Uterus (tissue), 4 donors: ENCODE data around the gene GSN. TPM values are rescaled to one million over a fixed set of nuclear protein-coding genes. Genes with fewer than 3 reads are reported as not detected.

Experiments used
- DNase-seq, 2 donors: peaks; one replicate each; pipeline ENCODE4 v3.0.0-alpha.2; 2019 to 2020
- H3K27ac ChIP-seq, 2 donors: fragments of 200-600 bp; sonication (generic); 1 replicate in 1 of 2; 2 replicates in 1 of 2; pipeline ENCODE4 v1.5.1; 2016 to 2018
- H3K27me3 ChIP-seq, 2 donors: fragments of 200-600 bp; sonication (generic); one replicate each; pipeline ENCODE4 v1.5.1; 2018 to 2019; ENCODE audit warnings: control low read depth in 1 of 2
- H3K36me3 ChIP-seq, 2 donors: fragments of 200-600 bp; sonication (generic); one replicate each; pipeline ENCODE4 v1.5.1; 2019; ENCODE audit warnings: control low read depth in 1 of 2
- H3K4me1 ChIP-seq, 2 donors: fragments of 200-600 bp; sonication (generic); one replicate each; pipeline ENCODE4 v1.5.1; 2018 to 2019; ENCODE audit warnings: control low read depth in 1 of 2
- H3K4me3 ChIP-seq, 2 donors: fragments of 200-600 bp; sonication (generic); 1 replicate in 1 of 2; 2 replicates in 1 of 2; pipeline ENCODE4 v1.5.1; 2018 to 2019; ENCODE audit warnings: mild to moderate bottlenecking in 1 of 2
- H3K9me3 ChIP-seq, 2 donors: fragments of 200-600 bp; sonication (generic); one replicate each; pipeline ENCODE4 v1.5.1; 2019; ENCODE audit warnings: control low read depth in 1 of 2
- CTCF ChIP-seq, 4 experiments: fragments of 200-600 bp in 2 of 4; fragments of 450-650 bp in 2 of 4; sonication (generic) in 2 of 4; IDR thresholded peaks; one replicate each; pipeline ENCODE4 v1.5.1; 2016 to 2019; ENCODE audit warnings: antibody characterized with exemption in 4 of 4, mild to moderate bottlenecking in 2 of 4, moderate library complexity in 1 of 4
- POLR2A ChIP-seq, 2 donors: fragments of 450-650 bp; IDR thresholded peaks; one replicate each; pipeline ENCODE4 v1.6.1; 2016; ENCODE audit warnings: antibody characterized with exemption in 2 of 2, mild to moderate bottlenecking in 1 of 2, moderate library complexity in 1 of 2
- intact Hi-C: fragments of 100-400 bp; cut with DNase I; formaldehyde crosslinking; loops from one replicate; pipeline ENCODE4 v1.15.1; 2023; ENCODE audit warnings: low total_unique reads
- total RNA-seq, 4 donors: library from RNA; depleted of rRNA in 3 of 4; stranded (reverse); fragments of >200 nt in 3 of 4; gene quantifications; one replicate each; pipeline versions ENCODE4 v1.1.0 to v1.2.4, GENCODE V29; 2014 to 2023
- donor health status: DM: yes; HTN: yes; CAD: no.

GSN gene
- total RNA-seq, 4 donors from 2014 or later = 567 to 1,619 (median 884) TPM

DNA sequence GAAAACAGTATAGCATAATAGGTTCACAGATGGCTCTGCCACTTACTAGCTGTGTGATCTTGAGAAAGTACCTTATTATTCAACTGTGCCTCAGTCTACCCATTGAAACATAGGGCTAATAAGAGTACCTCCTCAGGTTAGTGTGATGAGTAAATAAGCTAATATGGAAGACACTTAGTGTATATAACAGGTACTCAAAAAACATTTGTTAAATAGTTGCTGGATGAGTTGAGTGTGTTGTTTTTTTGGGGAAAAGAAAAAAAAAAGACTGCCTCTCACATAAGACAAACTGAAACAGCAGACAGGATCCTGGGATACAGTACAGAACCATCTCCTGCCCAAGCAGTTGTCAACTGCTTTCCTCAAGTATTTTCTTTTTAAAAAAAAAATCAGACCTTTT, 96.9 kb downstream of the GSN start:
- Histone ChIP-seq H3K27ac (peak overlapping the region; percentile 75 to 97), H3K9me3 (no peaks in the 10 kb centered on the region), H3K4me1 (peaks cover 14 to 28% of the 10 kb centered on the region in 2 donors), H3K27me3 (no peaks in the 10 kb centered on the region), H3K36me3 (no peaks in the 10 kb centered on the region), H3K4me3 (no peak overlapping the region)
- intact Hi-C loops = no loop called here
- no peak for DNase-seq
- TF ChIP-seq CTCF (IDR thresholded peaks at IDR 0.05) (no peak), POLR2A (IDR thresholded peaks at IDR 0.05) (no peak)

DNA sequence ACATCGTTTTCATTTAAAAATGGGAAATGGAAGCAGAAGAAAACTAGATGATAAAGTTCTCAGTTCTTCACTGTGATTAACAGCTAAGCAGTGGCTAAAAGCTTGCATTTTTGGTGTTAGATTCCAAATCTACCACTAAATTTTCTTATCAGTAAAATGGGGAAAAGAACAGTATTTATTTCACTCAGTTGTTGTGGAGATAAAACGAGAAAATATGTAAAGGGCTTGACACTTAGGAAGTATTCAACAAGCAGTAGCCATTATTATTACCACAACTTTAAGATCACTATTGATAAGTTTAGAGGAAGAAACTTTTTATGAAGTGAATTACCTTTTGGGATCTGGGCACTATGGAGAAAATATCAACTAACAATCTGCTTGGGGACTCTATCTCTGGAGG, 97.6 kb downstream of the GSN start:
- no peak for DNase-seq
- H3K36me3 ChIP-seq = no peaks in the 10 kb centered on the region
- peaks cover 14 to 28% of the 10 kb centered on the region in 2 donors for H3K4me1 ChIP-seq
- no peak overlapping the region for H3K4me3 ChIP-seq
- intact Hi-C loops = no loop called here
- H3K27me3 ChIP-seq = no peaks in the 10 kb centered on the region
- no peaks in the 10 kb centered on the region for H3K9me3 ChIP-seq
- H3K27ac ChIP-seq = peak overlapping the region; percentile 75 to 97
- TF ChIP-seq CTCF (IDR thresholded peaks at IDR 0.05) (no peak), POLR2A (IDR thresholded peaks at IDR 0.05) (no peak)

GRCh38 chr9:121366611-121367192, 98.7 kb downstream of the GSN start:
- intact Hi-C loops = no loop called here
- Histone ChIP-seq H3K9me3 (no peaks in the 10 kb centered on the region), H3K27ac (peak overlapping the region; percentile 97 to 98), H3K4me3 (no peak overlapping the region), H3K27me3 (no peaks in the 10 kb centered on the region), H3K4me1 (peaks cover 14 to 25% of the 10 kb centered on the region in 2 donors), H3K36me3 (no peaks in the 10 kb centered on the region)
- DNase-seq = no peak
- TF ChIP-seq CTCF (IDR thresholded peaks at IDR 0.05) (no peak), POLR2A (IDR thresholded peaks at IDR 0.05) (no peak)

GRCh38 chr9:121367306-121368137, 99.6 kb downstream of the GSN start:
- H3K36me3 ChIP-seq = no peaks in the 10 kb centered on the region
- peaks cover 14 to 19% of the 10 kb centered on the region in 2 donors for H3K4me1 ChIP-seq
- intact Hi-C loops = no loop called here
- no peaks in the 10 kb centered on the region for H3K9me3 ChIP-seq
- H3K4me3 ChIP-seq = peak overlapping the region; percentile 68 to 74
- DNase-seq = no peak
- H3K27ac ChIP-seq = peak overlapping the region; percentile 97 to 98
- no peaks in the 10 kb centered on the region for H3K27me3 ChIP-seq
- TF ChIP-seq CTCF (IDR thresholded peaks at IDR 0.05) (no peak), POLR2A (IDR thresholded peaks at IDR 0.05) (no peak)

DNA sequence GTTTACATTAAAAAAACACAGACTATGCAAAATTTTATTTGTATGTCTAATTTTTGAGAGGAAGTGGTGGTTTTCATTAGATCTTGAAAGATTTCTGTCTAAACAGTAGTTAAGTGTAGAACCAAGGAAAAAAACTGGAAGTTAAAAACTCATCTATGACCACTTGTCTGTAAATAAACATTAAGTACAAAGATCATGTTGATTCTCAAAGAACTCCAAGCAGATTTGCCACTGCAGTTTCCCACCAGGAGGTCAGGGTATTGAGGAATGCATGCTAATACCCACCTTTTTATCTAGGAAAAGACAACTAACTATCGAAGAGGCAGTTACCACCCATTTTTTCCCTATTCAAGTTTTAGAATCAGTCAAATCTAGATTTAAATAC, 100.2 kb downstream of the GSN start:
- peak overlapping the region; percentile 68 to 74 for H3K4me3 ChIP-seq
- peaks cover 15 to 20% of the 10 kb centered on the region in 2 donors for H3K4me1 ChIP-seq
- H3K27ac ChIP-seq = peak overlapping the region; percentile 97 to 98
- TF ChIP-seq CTCF (IDR thresholded peaks at IDR 0.05) = no peak
- no peak for TF ChIP-seq POLR2A (IDR thresholded peaks at IDR 0.05)
- intact Hi-C loops = no loop called here
- H3K27me3 ChIP-seq = no peaks in the 10 kb centered on the region
- H3K36me3 ChIP-seq = no peaks in the 10 kb centered on the region
- DNase-seq = no peak
- no peaks in the 10 kb centered on the region for H3K9me3 ChIP-seq
